T-helper 2 cell treated with Interferon-gamma antibody and Interleukin-4, amounts not matched to agents 5 μg/mL and 100 μg/mL, for 36 hours (primary cell): ENCODE results near the gene CLEC16A.

ENCODE experiments used
- DNase-seq: peaks from one replicate; pipeline ENCODE4 v3.0.0; 2021; ENCODE audit warnings: low spot score
- H3K27ac Mint-ChIP-seq: one replicate; pipeline ENCODE4 v1.8.0; 2021; ENCODE audit warnings: mild to moderate bottlenecking, mixed read lengths
- H3K27me3 Mint-ChIP-seq: one replicate; pipeline ENCODE4 v1.8.0; 2021; ENCODE audit warnings: low read depth, mixed read lengths
- H3K36me3 Mint-ChIP-seq: one replicate; pipeline ENCODE4 v1.8.0; 2021; ENCODE audit warnings: low read depth, mixed read lengths
- H3K4me1 Mint-ChIP-seq: one replicate; pipeline ENCODE4 v1.8.0; 2021; ENCODE audit warnings: low read depth, mixed read lengths
- H3K4me3 Mint-ChIP-seq: one replicate; pipeline ENCODE4 v1.8.0; 2022; ENCODE audit warnings: mild to moderate bottlenecking, moderate library complexity, mixed read lengths
- H3K9me3 Mint-ChIP-seq: one replicate; pipeline ENCODE4 v1.8.0; 2021; ENCODE audit warnings: mixed read lengths

CLEC16A gene

GRCh38 chr16:11224894-11225676, 280.7 kb downstream of the CLEC16A start:
- Mint-ChIP-seq H3K4me3 (peak overlapping the region; percentile 85), H3K36me3 (no peaks in the 10 kb centered on the region), H3K27ac (peak overlapping the region; percentile 98), H3K27me3 (no peaks in the 10 kb centered on the region), H3K4me1 (peaks cover 64% of the 10 kb centered on the region), H3K9me3 (no peaks in the 10 kb centered on the region)
- peak; percentile 91 for DNase-seq

- H3K4me1 Mint-ChIP-seq: peaks cover 62% of the 10 kb centered on the region
- DNase-seq: no peak
- no peaks in the 10 kb centered on the region for H3K36me3 Mint-ChIP-seq
- no peaks in the 10 kb centered on the region for H3K9me3 Mint-ChIP-seq
- H3K27ac Mint-ChIP-seq: peak overlapping the region; percentile 98
- H3K4me3 Mint-ChIP-seq: peak overlapping the region; percentile 85
- no peaks in the 10 kb centered on the region for H3K27me3 Mint-ChIP-seq
These were observed 281.5 kb downstream of the CLEC16A start for GRCh38 chr16:11225677-11226549.

- Mint-ChIP-seq H3K4me3 (peak overlapping the region; percentile 31), H3K27me3 (no peaks in the 10 kb centered on the region), H3K9me3 (no peaks in the 10 kb centered on the region), H3K4me1 (peaks cover 78% of the 10 kb centered on the region), H3K36me3 (no peaks in the 10 kb centered on the region), H3K27ac (peak overlapping the region; percentile 77)
- DNase-seq: no peak
These were observed 285.1 kb downstream of the CLEC16A start for GRCh38 chr16:11229432-11229831.

- no peaks in the 10 kb centered on the region for H3K9me3 Mint-ChIP-seq
- H3K4me3 Mint-ChIP-seq: no peak overlapping the region
- H3K4me1 Mint-ChIP-seq: peaks cover 76% of the 10 kb centered on the region
- DNase-seq: no peak
- H3K27ac Mint-ChIP-seq: peak overlapping the region; percentile 77
- no peaks in the 10 kb centered on the region for H3K36me3 Mint-ChIP-seq
- H3K27me3 Mint-ChIP-seq: no peaks in the 10 kb centered on the region
These were observed 285.5 kb downstream of the CLEC16A start for GRCh38 chr16:11229906-11230305.

- Mint-ChIP-seq H3K9me3 (no peaks in the 10 kb centered on the region), H3K4me3 (peak overlapping the region; percentile 72), H3K36me3 (no peaks in the 10 kb centered on the region), H3K27ac (peak overlapping the region; percentile 97), H3K4me1 (peaks cover 74% of the 10 kb centered on the region), H3K27me3 (no peaks in the 10 kb centered on the region)
- no peak for DNase-seq
These were observed 287.1 kb downstream of the CLEC16A start for GRCh38 chr16:11231367-11231970.
